ENCODE results near the gene CHMP5.

DNA sequence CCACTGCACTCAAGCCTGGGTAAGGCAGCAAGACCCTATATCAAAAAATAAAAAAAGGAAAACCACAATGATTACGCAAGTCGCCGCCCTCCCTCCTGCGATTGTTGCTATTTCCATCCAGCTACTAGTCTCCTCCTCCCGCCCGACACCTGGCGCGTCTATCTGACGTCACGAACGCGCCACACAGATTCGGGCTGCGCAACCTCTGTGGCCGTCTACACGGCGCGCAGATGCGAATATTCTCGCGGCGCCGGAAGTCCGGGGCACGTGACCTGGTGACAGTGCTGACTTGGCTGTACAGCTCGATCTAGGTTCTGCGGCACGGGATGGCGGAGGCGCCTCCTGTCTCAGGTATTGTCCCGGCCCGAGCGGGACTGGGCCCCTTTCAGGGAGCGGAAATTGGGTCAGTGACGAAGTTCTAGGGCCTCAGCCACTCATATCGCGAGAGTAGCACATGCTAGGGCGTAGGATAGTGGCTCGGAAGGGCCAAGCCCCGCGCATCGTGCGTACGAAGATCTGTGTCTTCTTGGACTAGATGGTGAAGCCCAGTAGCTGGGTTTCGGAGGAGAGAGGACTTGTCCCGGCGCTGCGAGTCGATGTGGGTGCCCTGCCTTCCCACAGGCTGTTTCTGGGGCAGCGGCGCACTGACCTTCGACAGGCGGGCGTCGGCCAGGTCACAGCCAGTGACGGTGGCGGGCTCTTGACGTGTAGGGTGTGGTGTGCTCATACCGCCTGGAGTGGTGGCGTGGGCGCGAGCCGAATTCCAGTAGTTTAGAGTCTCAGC, 25.6 kb downstream of the CHMP5 start, which contains the start of gene NFX1:
- TF ChIP-seq TAF1 (IDR thresholded peaks at IDR 0.05; ENCODE audit: low read depth, low read length) (no peak; the same call in 1 of the 2 replicates), POLR2AphosphoS5 (IDR thresholded peaks at IDR 0.05; ENCODE audit: low read depth, low read length) (peak; percentile 92), POLR2A (IDR thresholded peaks at IDR 0.05; ENCODE audit: low read depth, low read length) (peak; percentile 85), SPI1 (IDR thresholded peaks at IDR 0.05; ENCODE audit: low read depth, low read length) (no peak), PAX5 (IDR thresholded peaks at IDR 0.05; ENCODE audit: insufficient read depth, low read length, severe bottlenecking) (no peak)

All from GM12891 (cell line).